Activated CD8-positive, alpha-beta memory T cell treated with anti-CD3 and anti-CD28 coated beads for 36 hours (primary cell): Measurements from ENCODE around the gene TFAP2C. TPM values are rescaled to one million over a fixed set of nuclear protein-coding genes. Genes with fewer than 3 reads are reported as not detected.
"Not testable (repeated sequence)": the region's sequence is repeated elsewhere in the genome, so short reads cannot be mapped to it uniquely, and the experiment has no call there.

Experiments
- CTCF ChIA-PET: fragments of 350-600 bp; sonication (Branson Sonifier 250); formaldehyde crosslinking; loops from one replicate; lab custom pipeline; 2021; ENCODE audit warnings: antibody characterized with exemption; lab: Charles Lee
- POLR2A ChIA-PET: fragments of 350-600 bp; sonication (Branson Sonifier 250); formaldehyde crosslinking; loops from one replicate; lab custom pipeline; 2021; ENCODE audit warnings: antibody characterized with exemption; lab: Charles Lee
- total RNA-seq, 2 experiments: library from RNA; stranded (reverse); gene quantifications; one replicate each; pipeline ENCODE4 v1.2.3, GENCODE V29; 2021

TFAP2C gene
- total RNA-seq, 2 experiments from 2014 or later: not detected

GRCh38 chr20:56634735-56635385, 5.8 kb downstream of the TFAP2C start:
- ChIA-PET CTCF (no interaction called here), POLR2A (no interaction called here)

- ChIA-PET CTCF (interaction anchor here (0.7 kb wide), 1 partner anchor 9 kb away, joined by 5 read pairs; no protein-coding TSS in a partner anchor), POLR2A (no interaction called here)
Observed at GRCh38 chr20:56636716-56637115, 7.6 kb downstream of the TFAP2C start.

- ChIA-PET CTCF (no interaction called here), POLR2A (no interaction called here)
Observed at GRCh38 chr20:56637576-56637975, 8.5 kb downstream of the TFAP2C start.

GRCh38 chr20:56646599-56646998, 17.5 kb downstream of the TFAP2C start:
- ChIA-PET CTCF (no interaction called here), POLR2A (no interaction called here)

GRCh38 chr20:56653211-56653610, 24.1 kb downstream of the TFAP2C start:
- POLR2A ChIA-PET: no interaction called here
- CTCF ChIA-PET: no interaction called here

- POLR2A ChIA-PET: no interaction called here
- CTCF ChIA-PET: no interaction called here
Observed at GRCh38 chr20:56656632-56657031, 27.5 kb downstream of the TFAP2C start.

GRCh38 chr20:56657879-56658278, 28.8 kb downstream of the TFAP2C start:
- CTCF ChIA-PET: no interaction called here
- POLR2A ChIA-PET: no interaction called here

GRCh38 chr20:56658341-56658947, 29.3 kb downstream of the TFAP2C start:
- POLR2A ChIA-PET, CTCF ChIA-PET: not testable (repeated sequence)

GRCh38 chr20:56663660-56664059, 34.6 kb downstream of the TFAP2C start:
- CTCF ChIA-PET: no interaction called here
- POLR2A ChIA-PET: no interaction called here

- CTCF ChIA-PET: no interaction called here
- POLR2A ChIA-PET: no interaction called here
Observed at GRCh38 chr20:56664796-56665195, 35.7 kb downstream of the TFAP2C start.

GRCh38 chr20:56665806-56666205, 36.7 kb downstream of the TFAP2C start:
- ChIA-PET CTCF (no interaction called here), POLR2A (no interaction called here)

- ChIA-PET CTCF (no interaction called here), POLR2A (no interaction called here)
Observed at GRCh38 chr20:56673450-56673849, 44.3 kb downstream of the TFAP2C start.

- ChIA-PET CTCF (no interaction called here), POLR2A (no interaction called here)
Observed at GRCh38 chr20:56676001-56676400, 46.9 kb downstream of the TFAP2C start.

GRCh38 chr20:56676679-56677078, 47.6 kb downstream of the TFAP2C start:
- ChIA-PET CTCF (no interaction called here), POLR2A (no interaction called here)

- CTCF ChIA-PET: no interaction called here
- POLR2A ChIA-PET: no interaction called here
Observed at GRCh38 chr20:56683077-56683865, 54.2 kb downstream of the TFAP2C start.

GRCh38 chr20:56685879-56686278, 56.8 kb downstream of the TFAP2C start:
- ChIA-PET CTCF (no interaction called here), POLR2A (no interaction called here)

GRCh38 chr20:56687061-56687460, 58.0 kb downstream of the TFAP2C start:
- ChIA-PET CTCF (no interaction called here), POLR2A (no interaction called here)

- ChIA-PET POLR2A (no interaction called here), CTCF (no interaction called here)
Observed at GRCh38 chr20:56688106-56688505, 59.0 kb downstream of the TFAP2C start.
